ENCODE measurements around the gene CD58.

The CD58 gene

GRCh38 chr1:116471241-116471640, 99.6 kb downstream of the CD58 start:
- no peak for DNase-seq (ENCODE audit: low spot score)

GRCh38 chr1:116470671-116471070, 100.2 kb downstream of the CD58 start:
- no peak for DNase-seq (ENCODE audit: low spot score)

- peak; percentile 51 for DNase-seq (ENCODE audit: low spot score)
Observed at GRCh38 chr1:116466810-116467557, 103.8 kb downstream of the CD58 start.

GRCh38 chr1:116465845-116466685, 104.8 kb downstream of the CD58 start:
- no peak for DNase-seq (ENCODE audit: low spot score)

- no peak for DNase-seq (ENCODE audit: low spot score)
Observed at GRCh38 chr1:116465477-116465844, 105.4 kb downstream of the CD58 start.

Data from kidney tubule cell (primary cell).